ENCODE results near the gene ISCA2. TPM values are rescaled to one million over a fixed set of nuclear protein-coding genes. Genes with fewer than 3 reads are reported as not detected.

The ISCA2 gene
- total RNA-seq, 1 experiment from 2014 or later: 26.9 TPM

GRCh38 chr14:74528886-74529285, 35.3 kb downstream of the ISCA2 start:
- no peak for TF ChIP-seq CTCF (IDR thresholded peaks at IDR 0.05; ENCODE audit: unreplicated experiment)
- Mint-ChIP-seq H3K9me3 (ENCODE audit: low read depth, unreplicated experiment) (no peaks in the 10 kb centered on the region), H3K4me3 (ENCODE audit: low read depth, unreplicated experiment) (no peak overlapping the region), H3K27me3 (ENCODE audit: unreplicated experiment) (peaks cover 15% of the 10 kb centered on the region), H3K4me1 (ENCODE audit: low read depth, unreplicated experiment) (no peaks in the 10 kb centered on the region), H3K36me3 (ENCODE audit: insufficient read depth, unreplicated experiment) (no peaks in the 10 kb centered on the region), H3K27ac (ENCODE audit: unreplicated experiment) (no peak overlapping the region)
- no TSS peak for BruUV-seq (replicated peaks)
- DNase-seq: no peak
- intact Hi-C loops (cut with micrococcal nuclease; ENCODE audit: unreplicated experiment): no loop called here
- CTCF ChIA-PET: no interaction called here

GRCh38 chr14:74531006-74531405, 37.4 kb downstream of the ISCA2 start:
- no peak for TF ChIP-seq CTCF (IDR thresholded peaks at IDR 0.05; ENCODE audit: unreplicated experiment)
- peaks cover under 1% of the 10 kb centered on the region for H3K27me3 Mint-ChIP-seq (ENCODE audit: unreplicated experiment)
- H3K36me3 Mint-ChIP-seq (ENCODE audit: insufficient read depth, unreplicated experiment): no peaks in the 10 kb centered on the region
- no TSS peak for BruUV-seq (replicated peaks)
- CTCF ChIA-PET: no interaction called here
- no peak overlapping the region for H3K4me3 Mint-ChIP-seq (ENCODE audit: low read depth, unreplicated experiment)
- DNase-seq: no peak
- no peaks in the 10 kb centered on the region for H3K9me3 Mint-ChIP-seq (ENCODE audit: low read depth, unreplicated experiment)
- intact Hi-C loops (cut with micrococcal nuclease; ENCODE audit: unreplicated experiment): no loop called here
- no peaks in the 10 kb centered on the region for H3K4me1 Mint-ChIP-seq (ENCODE audit: low read depth, unreplicated experiment)
- H3K27ac Mint-ChIP-seq (ENCODE audit: unreplicated experiment): no peak overlapping the region

GRCh38 chr14:74531467-74531866, 37.9 kb downstream of the ISCA2 start:
- no peak overlapping the region for H3K27ac Mint-ChIP-seq (ENCODE audit: unreplicated experiment)

GRCh38 chr14:74532246-74532645, 38.7 kb downstream of the ISCA2 start:
- H3K36me3 Mint-ChIP-seq (ENCODE audit: insufficient read depth, unreplicated experiment): no peaks in the 10 kb centered on the region
- H3K4me1 Mint-ChIP-seq (ENCODE audit: low read depth, unreplicated experiment): no peaks in the 10 kb centered on the region
- intact Hi-C loops (cut with micrococcal nuclease; ENCODE audit: unreplicated experiment): no loop called here
- no peaks in the 10 kb centered on the region for H3K27me3 Mint-ChIP-seq (ENCODE audit: unreplicated experiment)
- TF ChIP-seq CTCF (IDR thresholded peaks at IDR 0.05; ENCODE audit: unreplicated experiment): no peak
- no TSS peak for BruUV-seq (replicated peaks)
- CTCF ChIA-PET: interaction anchor here (0.5 to 0.9 kb wide), 2 partner anchors 24 to 30 kb away, joined by 3 to 4 read pairs; no protein-coding TSS in a partner anchor
- H3K4me3 Mint-ChIP-seq (ENCODE audit: low read depth, unreplicated experiment): no peak overlapping the region
- no peak for DNase-seq
- no peak overlapping the region for H3K27ac Mint-ChIP-seq (ENCODE audit: unreplicated experiment)
- no peaks in the 10 kb centered on the region for H3K9me3 Mint-ChIP-seq (ENCODE audit: low read depth, unreplicated experiment)

More at GRCh38 chr14:74531467-74531866, 37.9 kb downstream of the ISCA2 start:
- Mint-ChIP-seq H3K27me3 (ENCODE audit: unreplicated experiment) (no peaks in the 10 kb centered on the region), H3K9me3 (ENCODE audit: low read depth, unreplicated experiment) (no peaks in the 10 kb centered on the region), H3K36me3 (ENCODE audit: insufficient read depth, unreplicated experiment) (no peaks in the 10 kb centered on the region), H3K4me1 (ENCODE audit: low read depth, unreplicated experiment) (no peaks in the 10 kb centered on the region), H3K4me3 (ENCODE audit: low read depth, unreplicated experiment) (no peak overlapping the region)
- intact Hi-C loops (cut with micrococcal nuclease; ENCODE audit: unreplicated experiment): no loop called here
- no TSS peak for BruUV-seq (replicated peaks)
- CTCF ChIA-PET: interaction anchor here (0.5 to 0.9 kb wide), 4 partner anchors 23 to 358 kb away, joined by 3 to 5 read pairs (median 4); no protein-coding TSS in a partner anchor
- DNase-seq: peak; percentile 24
- no peak for TF ChIP-seq CTCF (IDR thresholded peaks at IDR 0.05; ENCODE audit: unreplicated experiment)

Measured in Calu3 (cell line).